ENCODE results near the gene HOPX.

DNA sequence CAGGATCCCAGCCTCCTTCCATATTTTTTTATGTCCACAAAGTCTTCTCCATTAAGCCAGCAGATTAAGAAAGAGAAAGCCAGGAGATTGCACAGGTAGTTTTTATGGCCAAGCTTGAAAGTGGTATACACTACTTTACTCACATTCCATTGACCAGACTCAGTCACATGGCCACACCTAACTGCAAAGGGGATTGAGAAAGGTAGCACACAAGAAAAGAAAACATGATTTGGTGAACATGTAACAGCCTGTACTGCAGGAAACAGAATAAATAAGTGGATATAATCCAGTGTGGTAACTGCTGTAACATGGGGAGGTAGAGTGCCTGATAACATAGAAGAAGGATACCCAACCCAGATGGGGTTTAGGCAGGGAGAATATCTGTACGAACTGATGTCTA lies 43.9 kb downstream of the HOPX start:
- TF ChIP-seq, protein P1, sequence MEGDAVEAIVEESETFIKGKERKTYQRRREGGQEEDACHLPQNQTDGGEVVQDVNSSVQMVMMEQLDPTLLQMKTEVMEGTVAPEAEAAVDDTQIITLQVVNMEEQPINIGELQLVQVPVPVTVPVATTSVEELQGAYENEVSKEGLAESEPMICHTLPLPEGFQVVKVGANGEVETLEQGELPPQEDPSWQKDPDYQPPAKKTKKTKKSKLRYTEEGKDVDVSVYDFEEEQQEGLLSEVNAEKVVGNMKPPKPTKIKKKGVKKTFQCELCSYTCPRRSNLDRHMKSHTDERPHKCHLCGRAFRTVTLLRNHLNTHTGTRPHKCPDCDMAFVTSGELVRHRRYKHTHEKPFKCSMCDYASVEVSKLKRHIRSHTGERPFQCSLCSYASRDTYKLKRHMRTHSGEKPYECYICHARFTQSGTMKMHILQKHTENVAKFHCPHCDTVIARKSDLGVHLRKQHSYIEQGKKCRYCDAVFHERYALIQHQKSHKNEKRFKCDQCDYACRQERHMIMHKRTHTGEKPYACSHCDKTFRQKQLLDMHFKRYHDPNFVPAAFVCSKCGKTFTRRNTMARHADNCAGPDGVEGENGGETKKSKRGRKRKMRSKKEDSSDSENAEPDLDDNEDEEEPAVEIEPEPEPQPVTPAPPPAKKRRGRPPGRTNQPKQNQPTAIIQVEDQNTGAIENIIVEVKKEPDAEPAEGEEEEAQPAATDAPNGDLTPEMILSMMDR (conservative IDR thresholded peaks at IDR 0.05; ENCODE audit: low read length): no peak
- TF ChIP-seq EZH2phosphoT487 (IDR thresholded peaks at IDR 0.05; ENCODE audit: borderline replicate concordance, low read depth, low read length): no peak

All from OCI-LY7 (cell line).